ENCODE data around the gene TNIP1. TPM values are rescaled to one million over a fixed set of nuclear protein-coding genes. Genes with fewer than 3 reads are reported as not detected.

Gene TNIP1
- total and polyA plus RNA-seq, 3 donors from 2014 or later: 43.5 to 58.3 (median 48.4) TPM

- no peaks in the 10 kb centered on the region for H3K36me3 ChIP-seq (ENCODE audit: low read depth, missing control alignments)
- no peak for DNase-seq
- 89 to 91% methylated on average over 5 of the region's 5 CpGs for WGBS, 2 donors
- no peak overlapping the region for H3K27ac ChIP-seq
- H3K27me3 ChIP-seq: no peaks in the 10 kb centered on the region
- H3K4me3 ChIP-seq: no peak overlapping the region
- no peaks in the 10 kb centered on the region for H3K9me3 ChIP-seq
- intact Hi-C loops (cut with DNase I; ENCODE audit: low total_unique reads): no loop called here
- TF ChIP-seq POLR2A (IDR thresholded peaks at IDR 0.05): no peak
- TF ChIP-seq CTCF (IDR thresholded peaks at IDR 0.05): no peak
- H3K4me1 ChIP-seq: peaks cover 16% of the 10 kb centered on the region
Observed at GRCh38 chr5:151072630-151073025, 8.2 kb downstream of the TNIP1 start.

GRCh38 chr5:151071848-151072629 lies 8.8 kb downstream of the TNIP1 start:
- Histone ChIP-seq H3K4me3 (no peak overlapping the region), H3K4me1 (peaks cover 21% of the 10 kb centered on the region), H3K27me3 (no peaks in the 10 kb centered on the region), H3K9me3 (no peaks in the 10 kb centered on the region), H3K27ac (no peak overlapping the region), H3K36me3 (ENCODE audit: low read depth, missing control alignments) (no peaks in the 10 kb centered on the region)
- DNase-seq: no peak
- 93 to 95% methylated on average over 10 of the region's 10 CpGs for WGBS, 2 donors
- TF ChIP-seq CTCF (IDR thresholded peaks at IDR 0.05) (no peak), POLR2A (IDR thresholded peaks at IDR 0.05) (no peak)
- intact Hi-C loops (cut with DNase I; ENCODE audit: low total_unique reads): no loop called here

DNA sequence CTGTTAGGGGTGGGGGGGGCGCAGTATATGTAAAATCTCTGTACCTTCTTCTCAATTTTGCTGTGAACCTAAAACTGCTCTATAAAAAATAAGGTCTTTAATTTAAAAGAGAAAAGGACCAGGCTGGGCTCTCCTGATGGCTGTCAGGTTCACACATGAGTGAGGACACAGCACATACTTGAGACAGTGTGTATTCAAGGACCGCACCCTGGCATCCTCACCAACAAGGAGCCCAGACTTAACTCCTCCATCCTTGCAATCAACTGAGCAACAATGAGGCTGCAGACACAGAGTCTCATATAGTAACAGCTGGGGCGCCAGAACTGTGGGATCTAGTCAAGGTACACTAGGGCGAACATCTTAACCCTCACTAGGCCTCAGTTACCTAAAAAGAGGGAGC lies 9.8 kb downstream of the TNIP1 start:
- Histone ChIP-seq H3K27me3 (no peaks in the 10 kb centered on the region), H3K9me3 (no peaks in the 10 kb centered on the region), H3K4me1 (peaks cover 24% of the 10 kb centered on the region), H3K4me3 (no peak overlapping the region), H3K27ac (no peak overlapping the region), H3K36me3 (ENCODE audit: low read depth, missing control alignments) (no peaks in the 10 kb centered on the region)
- TF ChIP-seq CTCF (IDR thresholded peaks at IDR 0.05) (no peak), POLR2A (IDR thresholded peaks at IDR 0.05) (no peak)
- 92 to 94% methylated on average over 4 of the region's 4 CpGs for WGBS, 2 donors
- intact Hi-C loops (cut with DNase I; ENCODE audit: low total_unique reads): no loop called here
- DNase-seq: no peak

GRCh38 chr5:151070449-151070848 lies 10.4 kb downstream of the TNIP1 start:
- intact Hi-C loops (cut with DNase I; ENCODE audit: low total_unique reads): no loop called here

More at GRCh38 chr5:151070449-151070848, 10.4 kb downstream of the TNIP1 start:
- Histone ChIP-seq H3K27ac (no peak overlapping the region), H3K4me1 (peaks cover 24% of the 10 kb centered on the region), H3K4me3 (no peak overlapping the region), H3K9me3 (no peaks in the 10 kb centered on the region), H3K36me3 (ENCODE audit: low read depth, missing control alignments) (no peaks in the 10 kb centered on the region), H3K27me3 (no peaks in the 10 kb centered on the region)
- TF ChIP-seq POLR2A (IDR thresholded peaks at IDR 0.05): no peak
- no peak for TF ChIP-seq CTCF (IDR thresholded peaks at IDR 0.05)
- no peak for DNase-seq
- WGBS, 2 donors: 68 to 86% methylated on average over 2 of the region's 2 CpGs

Data from testis (tissue), 3 donors.